WTC11 (cell line): ENCODE data around the gene TNRC6C. TPM values are rescaled to one million over a fixed set of nuclear protein-coding genes. Genes with fewer than 3 reads are reported as not detected.
"Not testable (repeated sequence)": the region's sequence is repeated elsewhere in the genome, so short reads cannot be mapped to it uniquely, and the experiment has no call there.

ENCODE experiments used
- ATAC-seq: fragments of 200-7000 bp; cut with Tn5 transposase; 2 replicates; pipeline ENCODE4 v1.10.0; 2021; ENCODE audit warnings: mild to moderate bottlenecking, moderate library complexity
- CTCF ChIA-PET: fragments of 300-600 bp; sonication (Branson Sonifier 250); formaldehyde crosslinking; loops from one replicate; lab custom pipeline; 2021; ENCODE audit warnings: antibody characterized with exemption; lab: Charles Lee
- POLR2A ChIA-PET: fragments of 350-600 bp; sonication (Branson Sonifier 250); formaldehyde crosslinking; loops from one replicate; lab custom pipeline; 2021; ENCODE audit warnings: antibody characterized with exemption; lab: Charles Lee
- DNase-seq: peaks from one replicate; pipeline ENCODE4 v3.0.0; 2021; ENCODE audit warnings: low spot score
- H3K27ac Mint-ChIP-seq: 2 replicates; pipeline ENCODE4 v1.8.0; 2021; ENCODE audit warnings: mixed read lengths
- H3K27me3 Mint-ChIP-seq: 2 replicates; pipeline ENCODE4 v1.8.0; 2021; ENCODE audit warnings: low read depth, mild to moderate bottlenecking, moderate library complexity, mixed read lengths
- H3K36me3 Mint-ChIP-seq: 2 replicates; pipeline ENCODE4 v1.8.0; 2021; ENCODE audit warnings: mixed read lengths
- H3K4me1 Mint-ChIP-seq: 2 replicates; pipeline ENCODE4 v1.8.0; 2022; ENCODE audit warnings: mixed read lengths
- H3K4me3 Mint-ChIP-seq: 2 replicates; pipeline ENCODE4 v1.8.0; 2021; ENCODE audit warnings: mild to moderate bottlenecking, moderate library complexity, mixed read lengths
- H3K9me3 Mint-ChIP-seq: 2 replicates; pipeline ENCODE4 v1.8.0; 2021; ENCODE audit warnings: mixed read lengths
- FOXK1 ChIP-seq: sonication (generic); formaldehyde crosslinking; IDR thresholded peaks from 2 replicates; pipeline ENCODE4 v1.8.0; 2022; ENCODE audit warnings: mild to moderate bottlenecking, moderate library complexity, missing genetic modification reagents
- GRHL2 ChIP-seq: fragments of 250-450 bp; sonication (Bioruptor Pico); IDR thresholded peaks from 2 replicates; pipeline ENCODE4 v1.8.0; 2022; ENCODE audit warnings: mild to moderate bottlenecking, moderate library complexity; ENCODE audit not compliant: insufficient replicate concordance, severe bottlenecking
- MYBL2 ChIP-seq: sonication (generic); formaldehyde crosslinking; IDR thresholded peaks from 2 replicates; pipeline ENCODE4 v1.8.1; 2023; ENCODE audit warnings: mild to moderate bottlenecking, moderate library complexity, missing genetic modification reagents
- SP1 ChIP-seq: sonication (generic); formaldehyde crosslinking; conservative IDR thresholded peaks from 2 replicates; pipeline ENCODE4 v1.8.1; 2022; ENCODE audit warnings: missing genetic modification reagents
- TEAD1 ChIP-seq: sonication (generic); formaldehyde crosslinking; IDR thresholded peaks from 2 replicates; pipeline ENCODE4 v1.8.0; 2022; ENCODE audit warnings: mild to moderate bottlenecking, missing genetic modification reagents
- TEAD4 ChIP-seq: sonication (generic); formaldehyde crosslinking; IDR thresholded peaks from 2 replicates; pipeline ENCODE4 v1.8.0; 2022; ENCODE audit warnings: mild to moderate bottlenecking, missing genetic modification reagents
- TP53 ChIP-seq: sonication (generic); formaldehyde crosslinking; IDR thresholded peaks from 2 replicates; pipeline ENCODE4 v1.8.1; 2023; ENCODE audit warnings: mild to moderate bottlenecking, missing genetic modification reagents
- ZNF138 ChIP-seq: sonication (generic); formaldehyde crosslinking; conservative IDR thresholded peaks from 2 replicates; pipeline ENCODE4 v1.8.1; 2022; ENCODE audit warnings: mild to moderate bottlenecking, moderate library complexity, missing genetic modification reagents
- ZNF219 ChIP-seq: sonication (generic); formaldehyde crosslinking; IDR thresholded peaks from 2 replicates; pipeline ENCODE4 v1.8.0; 2023; ENCODE audit warnings: missing genetic modification reagents, mild to moderate bottlenecking, borderline replicate concordance
- ZNF423 ChIP-seq: fragments of 250-450 bp; sonication (Bioruptor Pico); IDR thresholded peaks from 2 replicates; pipeline ENCODE4 v2.1.2; 2022; ENCODE audit warnings: mild to moderate bottlenecking, moderate library complexity
- total RNA-seq: library from RNA; stranded (reverse); gene quantifications from 3 replicates; pipeline ENCODE4 v1.2.3, GENCODE V29; 2021
- TF ChIP-seq, protein P1 (sequence below): sonication (generic); formaldehyde crosslinking; conservative IDR thresholded peaks from 2 replicates; pipeline ENCODE4 v1.8.1; 2022; ENCODE audit warnings: mild to moderate bottlenecking, missing genetic modification reagents
- TF ChIP-seq, protein P2 (sequence below): fragments of 250-450 bp; sonication (Bioruptor Pico); conservative IDR thresholded peaks from 2 replicates; pipeline ENCODE4 v1.9.0; 2021; ENCODE audit warnings: mild to moderate bottlenecking
- TF ChIP-seq, protein P3 (sequence below): sonication (generic); formaldehyde crosslinking; IDR thresholded peaks from 2 replicates; pipeline ENCODE4 v1.8.1; 2023; ENCODE audit warnings: mild to moderate bottlenecking, missing genetic modification reagents, borderline replicate concordance
- TF ChIP-seq, protein P4 (sequence below): sonication (generic); formaldehyde crosslinking; IDR thresholded peaks from 2 replicates; pipeline ENCODE4 v1.8.1; 2023; ENCODE audit warnings: mild to moderate bottlenecking, moderate library complexity, missing genetic modification reagents
- TF ChIP-seq, protein P5 (sequence below): sonication (generic); formaldehyde crosslinking; IDR thresholded peaks from 2 replicates; pipeline ENCODE4 v1.8.1; 2023; ENCODE audit warnings: mild to moderate bottlenecking, missing genetic modification reagents
- TF ChIP-seq, protein P6 (sequence below): sonication (generic); formaldehyde crosslinking; IDR thresholded peaks from 2 replicates; pipeline ENCODE4 v1.8.1; 2022; ENCODE audit warnings: mild to moderate bottlenecking, missing genetic modification reagents, moderate library complexity, borderline replicate concordance

Gene TNRC6C
- total RNA-seq, 1 experiment from 2014 or later, result 52.3 TPM

DNA sequence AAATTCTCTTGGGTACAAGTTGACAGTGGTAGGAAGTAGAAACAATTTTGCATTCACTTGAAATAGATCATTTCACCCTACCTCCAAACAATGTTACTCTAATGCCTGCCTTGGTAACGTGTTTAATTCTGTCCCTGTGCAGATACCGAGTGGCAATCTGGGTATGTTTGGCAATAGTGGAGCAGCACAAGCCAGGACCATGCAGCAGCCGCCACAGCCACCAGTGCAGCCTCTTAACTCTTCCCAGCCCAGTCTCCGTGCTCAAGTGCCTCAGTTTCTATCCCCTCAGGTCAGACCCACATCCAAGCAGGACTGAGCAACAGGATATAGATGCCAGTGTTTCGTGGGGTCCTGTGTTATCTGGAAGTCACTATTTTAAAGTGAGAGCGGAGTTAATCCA is 120.8 kb downstream of the TNRC6C start:
- TF ChIP-seq, protein P1, sequence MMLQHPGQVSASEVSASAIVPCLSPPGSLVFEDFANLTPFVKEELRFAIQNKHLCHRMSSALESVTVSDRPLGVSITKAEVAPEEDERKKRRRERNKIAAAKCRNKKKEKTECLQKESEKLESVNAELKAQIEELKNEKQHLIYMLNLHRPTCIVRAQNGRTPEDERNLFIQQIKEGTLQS, result no peak
- TF ChIP-seq, protein P2, sequence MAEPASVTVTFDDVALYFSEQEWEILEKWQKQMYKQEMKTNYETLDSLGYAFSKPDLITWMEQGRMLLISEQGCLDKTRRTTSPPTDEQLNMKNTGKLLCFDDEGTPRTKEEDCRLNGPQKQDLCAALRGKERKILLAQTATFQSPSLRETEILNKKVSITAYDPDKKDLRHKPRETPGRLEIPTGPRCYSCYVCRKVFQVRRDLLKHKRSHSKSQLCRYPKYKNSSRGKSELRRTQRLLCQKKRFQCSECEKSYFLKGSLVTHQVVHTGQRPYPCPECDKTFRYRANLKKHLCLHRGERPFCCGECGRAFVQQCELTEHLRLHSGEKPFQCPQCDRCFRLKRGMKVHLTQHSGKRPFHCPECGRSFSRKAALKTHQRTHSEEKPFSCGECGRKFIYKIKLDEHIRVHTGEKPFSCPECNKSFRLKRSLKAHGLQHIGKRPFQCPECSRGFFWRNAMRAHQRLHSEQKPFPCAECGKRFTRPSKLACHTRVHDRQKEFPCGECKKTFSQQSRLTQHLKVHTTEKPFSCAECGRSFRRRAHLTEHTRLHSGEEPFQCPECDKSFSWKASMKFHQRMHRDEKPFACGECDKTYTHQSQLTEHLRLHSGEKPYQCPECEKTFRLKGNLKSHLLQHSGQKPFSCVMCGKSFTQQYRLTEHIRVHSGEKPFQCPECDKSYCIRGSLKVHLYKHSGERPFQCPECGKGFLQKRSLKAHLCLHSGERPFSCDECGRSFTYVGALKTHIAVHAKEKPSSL (CRISPR knock-in tag), result no peak
- TF ChIP-seq, protein P3, sequence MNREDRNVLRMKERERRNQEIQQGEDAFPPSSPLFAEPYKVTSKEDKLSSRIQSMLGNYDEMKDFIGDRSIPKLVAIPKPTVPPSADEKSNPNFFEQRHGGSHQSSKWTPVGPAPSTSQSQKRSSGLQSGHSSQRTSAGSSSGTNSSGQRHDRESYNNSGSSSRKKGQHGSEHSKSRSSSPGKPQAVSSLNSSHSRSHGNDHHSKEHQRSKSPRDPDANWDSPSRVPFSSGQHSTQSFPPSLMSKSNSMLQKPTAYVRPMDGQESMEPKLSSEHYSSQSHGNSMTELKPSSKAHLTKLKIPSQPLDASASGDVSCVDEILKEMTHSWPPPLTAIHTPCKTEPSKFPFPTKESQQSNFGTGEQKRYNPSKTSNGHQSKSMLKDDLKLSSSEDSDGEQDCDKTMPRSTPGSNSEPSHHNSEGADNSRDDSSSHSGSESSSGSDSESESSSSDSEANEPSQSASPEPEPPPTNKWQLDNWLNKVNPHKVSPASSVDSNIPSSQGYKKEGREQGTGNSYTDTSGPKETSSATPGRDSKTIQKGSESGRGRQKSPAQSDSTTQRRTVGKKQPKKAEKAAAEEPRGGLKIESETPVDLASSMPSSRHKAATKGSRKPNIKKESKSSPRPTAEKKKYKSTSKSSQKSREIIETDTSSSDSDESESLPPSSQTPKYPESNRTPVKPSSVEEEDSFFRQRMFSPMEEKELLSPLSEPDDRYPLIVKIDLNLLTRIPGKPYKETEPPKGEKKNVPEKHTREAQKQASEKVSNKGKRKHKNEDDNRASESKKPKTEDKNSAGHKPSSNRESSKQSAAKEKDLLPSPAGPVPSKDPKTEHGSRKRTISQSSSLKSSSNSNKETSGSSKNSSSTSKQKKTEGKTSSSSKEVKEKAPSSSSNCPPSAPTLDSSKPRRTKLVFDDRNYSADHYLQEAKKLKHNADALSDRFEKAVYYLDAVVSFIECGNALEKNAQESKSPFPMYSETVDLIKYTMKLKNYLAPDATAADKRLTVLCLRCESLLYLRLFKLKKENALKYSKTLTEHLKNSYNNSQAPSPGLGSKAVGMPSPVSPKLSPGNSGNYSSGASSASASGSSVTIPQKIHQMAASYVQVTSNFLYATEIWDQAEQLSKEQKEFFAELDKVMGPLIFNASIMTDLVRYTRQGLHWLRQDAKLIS (CRISPR knock-in tag), result no peak
- TF ChIP-seq, protein P4, sequence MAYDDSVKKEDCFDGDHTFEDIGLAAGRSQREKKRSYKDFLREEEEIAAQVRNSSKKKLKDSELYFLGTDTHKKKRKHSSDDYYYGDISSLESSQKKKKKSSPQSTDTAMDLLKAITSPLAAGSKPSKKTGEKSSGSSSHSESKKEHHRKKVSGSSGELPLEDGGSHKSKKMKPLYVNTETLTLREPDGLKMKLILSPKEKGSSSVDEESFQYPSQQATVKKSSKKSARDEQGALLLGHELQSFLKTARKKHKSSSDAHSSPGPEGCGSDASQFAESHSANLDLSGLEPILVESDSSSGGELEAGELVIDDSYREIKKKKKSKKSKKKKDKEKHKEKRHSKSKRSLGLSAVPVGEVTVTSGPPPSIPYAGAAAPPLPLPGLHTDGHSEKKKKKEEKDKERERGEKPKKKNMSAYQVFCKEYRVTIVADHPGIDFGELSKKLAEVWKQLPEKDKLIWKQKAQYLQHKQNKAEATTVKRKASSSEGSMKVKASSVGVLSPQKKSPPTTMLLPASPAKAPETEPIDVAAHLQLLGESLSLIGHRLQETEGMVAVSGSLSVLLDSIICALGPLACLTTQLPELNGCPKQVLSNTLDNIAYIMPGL (CRISPR knock-in tag), result no peak
- TF ChIP-seq ZNF138 (CRISPR knock-in tag) (no peak), GRHL2 (CRISPR knock-in tag) (no peak), TEAD1 (CRISPR knock-in tag) (no peak), TP53 (CRISPR knock-in tag) (no peak), TEAD4 (CRISPR knock-in tag) (no peak), MYBL2 (CRISPR knock-in tag) (no peak), FOXK1 (CRISPR knock-in tag) (no peak), SP1 (CRISPR knock-in tag) (no peak), ZNF219 (CRISPR knock-in tag) (no peak)
- TF ChIP-seq, protein P5, sequence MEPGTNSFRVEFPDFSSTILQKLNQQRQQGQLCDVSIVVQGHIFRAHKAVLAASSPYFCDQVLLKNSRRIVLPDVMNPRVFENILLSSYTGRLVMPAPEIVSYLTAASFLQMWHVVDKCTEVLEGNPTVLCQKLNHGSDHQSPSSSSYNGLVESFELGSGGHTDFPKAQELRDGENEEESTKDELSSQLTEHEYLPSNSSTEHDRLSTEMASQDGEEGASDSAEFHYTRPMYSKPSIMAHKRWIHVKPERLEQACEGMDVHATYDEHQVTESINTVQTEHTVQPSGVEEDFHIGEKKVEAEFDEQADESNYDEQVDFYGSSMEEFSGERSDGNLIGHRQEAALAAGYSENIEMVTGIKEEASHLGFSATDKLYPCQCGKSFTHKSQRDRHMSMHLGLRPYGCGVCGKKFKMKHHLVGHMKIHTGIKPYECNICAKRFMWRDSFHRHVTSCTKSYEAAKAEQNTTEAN, result no peak
- TF ChIP-seq, protein P6, sequence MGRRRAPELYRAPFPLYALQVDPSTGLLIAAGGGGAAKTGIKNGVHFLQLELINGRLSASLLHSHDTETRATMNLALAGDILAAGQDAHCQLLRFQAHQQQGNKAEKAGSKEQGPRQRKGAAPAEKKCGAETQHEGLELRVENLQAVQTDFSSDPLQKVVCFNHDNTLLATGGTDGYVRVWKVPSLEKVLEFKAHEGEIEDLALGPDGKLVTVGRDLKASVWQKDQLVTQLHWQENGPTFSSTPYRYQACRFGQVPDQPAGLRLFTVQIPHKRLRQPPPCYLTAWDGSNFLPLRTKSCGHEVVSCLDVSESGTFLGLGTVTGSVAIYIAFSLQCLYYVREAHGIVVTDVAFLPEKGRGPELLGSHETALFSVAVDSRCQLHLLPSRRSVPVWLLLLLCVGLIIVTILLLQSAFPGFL (CRISPR knock-in tag), result no peak
- H3K4me1 Mint-ChIP-seq, result no peaks in the 10 kb centered on the region
- ChIA-PET POLR2A (no interaction called here), CTCF (no interaction called here)
- no peaks in the 10 kb centered on the region for H3K27me3 Mint-ChIP-seq
- no peaks in the 10 kb centered on the region for H3K9me3 Mint-ChIP-seq
- no peak overlapping the region for H3K27ac Mint-ChIP-seq
- ATAC-seq (no peak), DNase-seq (no peak)
- H3K4me3 Mint-ChIP-seq, result no peak overlapping the region
- peaks cover 72% of the 10 kb centered on the region for H3K36me3 Mint-ChIP-seq

DNA sequence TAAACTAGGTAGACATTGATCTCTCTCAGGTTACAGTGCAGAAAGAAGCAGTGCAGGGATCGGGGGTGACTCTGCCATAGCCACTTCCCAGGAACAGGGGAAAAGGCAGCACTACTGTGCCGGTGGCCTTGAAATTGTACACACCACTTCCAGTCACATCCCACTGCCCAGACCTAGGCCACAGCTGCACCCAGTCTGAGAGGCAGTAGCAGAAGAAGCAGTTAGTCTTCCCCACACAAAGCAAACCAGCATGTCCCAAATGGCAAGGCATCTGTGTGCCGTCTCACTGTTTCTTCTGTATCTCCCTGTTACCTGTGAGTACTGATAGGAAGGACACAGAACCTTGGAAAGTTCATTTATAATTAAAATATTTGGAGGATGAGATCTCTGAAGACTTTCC is 123.0 kb downstream of the TNRC6C start:
- DNase-seq (no peak), ATAC-seq (no peak)
- POLR2A ChIA-PET, result no interaction called here
- CTCF ChIA-PET, result interaction anchor here (0.6 kb wide), 1 partner anchor 10 kb away, joined by 3 read pairs; no protein-coding TSS in a partner anchor
- no peaks in the 10 kb centered on the region for H3K27me3 Mint-ChIP-seq
- no peaks in the 10 kb centered on the region for H3K4me1 Mint-ChIP-seq
- H3K27ac Mint-ChIP-seq, result no peak overlapping the region
- TF ChIP-seq ZNF423 (CRISPR knock-in tag), result no peak
- peaks cover 71% of the 10 kb centered on the region for H3K36me3 Mint-ChIP-seq
- H3K9me3 Mint-ChIP-seq, result no peaks in the 10 kb centered on the region
- H3K4me3 Mint-ChIP-seq, result no peak overlapping the region

DNA sequence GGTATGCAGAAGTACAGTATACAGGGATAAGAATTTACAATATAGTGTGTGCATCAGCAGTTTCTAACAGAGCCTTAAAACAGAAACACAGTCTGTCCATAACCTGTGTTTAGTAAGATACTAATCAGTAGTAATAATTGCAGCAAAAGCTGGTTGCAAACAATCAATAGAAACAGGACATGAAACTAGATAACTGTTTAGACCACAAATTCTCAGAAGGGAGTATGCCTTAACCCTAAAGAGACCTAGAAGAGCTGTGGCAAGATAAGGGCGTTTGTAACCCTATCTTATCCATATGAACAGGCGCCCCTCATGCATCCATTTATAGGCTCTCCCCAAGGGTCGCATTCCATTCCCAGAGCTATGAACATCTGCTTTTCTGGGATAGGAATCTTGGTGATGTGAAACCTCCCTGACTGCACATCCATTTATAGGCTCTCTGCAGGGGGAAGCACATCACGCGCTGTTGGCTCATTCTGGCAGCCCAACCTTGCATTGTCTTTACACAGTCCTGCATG is 123.9 kb downstream of the TNRC6C start:
- ATAC-seq, H3K27ac Mint-ChIP-seq, H3K27me3 Mint-ChIP-seq, DNase-seq, H3K4me3 Mint-ChIP-seq, POLR2A ChIA-PET, H3K4me1 Mint-ChIP-seq, H3K9me3 Mint-ChIP-seq: not testable (repeated sequence)
- H3K36me3 Mint-ChIP-seq, result peaks cover 70% of the 10 kb centered on the region
- CTCF ChIA-PET, result interaction anchor here (1.1 to 1.3 kb wide), 2 partner anchors 30 to 94 kb away, joined by 3 read pairs; no protein-coding TSS in a partner anchor
